Measurements from ENCODE around the gene SMAD5.

SMAD5 gene

DNA sequence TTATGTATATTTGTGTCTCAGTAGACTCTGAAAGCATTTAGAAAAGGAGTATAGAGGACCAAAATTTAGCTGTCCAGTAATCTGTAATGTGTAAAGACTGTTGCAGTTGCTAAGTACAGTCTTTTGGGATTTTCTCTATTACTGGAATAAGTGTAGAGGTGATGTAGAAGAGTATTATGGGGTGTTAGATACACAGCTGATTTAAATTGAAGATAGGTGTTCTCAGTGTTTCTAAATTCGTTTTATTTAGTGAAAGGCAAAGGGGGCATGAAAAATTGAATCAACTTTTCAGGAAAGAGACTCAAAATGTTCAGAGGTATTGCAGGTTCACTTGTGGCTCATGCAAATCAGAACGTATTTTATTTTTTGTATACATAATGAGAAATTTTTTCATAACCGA, 13.6 kb downstream of the SMAD5 start:
- in situ Hi-C loops (cut with HindIII; ENCODE audit: low pct_unique_long_range_greater_than_20kb, low sequenced_read_pairs) = no loop called here
- TF ChIP-seq JUND (IDR thresholded peaks at IDR 0.05; ENCODE audit: low read depth) = no peak
- no peak for DNase-seq (ENCODE audit: low read depth in 1 of 2, low spot score in 1 of 2)

DNA sequence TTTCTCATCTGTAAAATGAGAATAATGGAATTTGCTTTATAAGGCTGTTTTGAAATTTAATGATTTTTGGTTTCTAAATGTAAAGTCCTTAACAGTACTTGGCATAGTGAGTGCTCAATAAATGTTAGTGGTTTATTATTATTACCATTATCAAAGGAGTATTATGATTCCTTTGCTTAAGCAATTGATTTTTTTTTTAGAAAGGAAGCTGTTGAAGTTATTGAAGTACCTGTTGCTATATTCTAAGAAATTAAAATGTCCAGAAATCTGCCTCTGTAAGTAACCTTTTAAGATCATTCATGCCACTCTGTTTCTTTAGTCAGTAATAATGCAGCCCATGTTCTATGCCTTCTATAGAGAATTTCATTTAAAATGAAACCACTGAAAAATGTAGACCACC, 15.0 kb downstream of the SMAD5 start:
- no peak for DNase-seq (ENCODE audit: low read depth in 1 of 2, low spot score in 1 of 2)
- in situ Hi-C loops (cut with HindIII; ENCODE audit: low pct_unique_long_range_greater_than_20kb, low sequenced_read_pairs) = no loop called here
- TF ChIP-seq JUND (IDR thresholded peaks at IDR 0.05; ENCODE audit: low read depth) = no peak

DNA sequence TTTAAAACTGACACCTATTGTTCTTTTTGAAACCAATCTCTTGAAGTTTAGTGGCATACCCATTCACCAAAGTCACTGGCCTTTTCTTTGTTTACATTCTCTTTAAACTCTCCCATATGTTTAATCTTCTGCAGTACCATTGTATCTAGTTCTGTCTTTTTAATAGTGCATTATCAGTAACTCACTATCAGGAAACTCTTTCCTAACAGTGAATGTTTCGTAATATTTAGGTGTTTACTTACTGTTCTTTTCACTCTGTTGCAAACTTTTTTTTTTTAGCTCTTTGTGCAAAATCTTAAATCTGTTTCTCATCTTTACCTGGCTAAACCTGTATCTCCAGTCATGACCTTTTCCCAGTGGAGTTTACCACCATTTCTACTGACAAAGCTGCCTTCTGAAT, 17.2 kb downstream of the SMAD5 start:
- in situ Hi-C loops (cut with HindIII; ENCODE audit: low pct_unique_long_range_greater_than_20kb, low sequenced_read_pairs) = no loop called here
- TF ChIP-seq JUND (IDR thresholded peaks at IDR 0.05; ENCODE audit: low read depth) = no peak
- no peak for DNase-seq (ENCODE audit: low read depth in 1 of 2, low spot score in 1 of 2)

DNA sequence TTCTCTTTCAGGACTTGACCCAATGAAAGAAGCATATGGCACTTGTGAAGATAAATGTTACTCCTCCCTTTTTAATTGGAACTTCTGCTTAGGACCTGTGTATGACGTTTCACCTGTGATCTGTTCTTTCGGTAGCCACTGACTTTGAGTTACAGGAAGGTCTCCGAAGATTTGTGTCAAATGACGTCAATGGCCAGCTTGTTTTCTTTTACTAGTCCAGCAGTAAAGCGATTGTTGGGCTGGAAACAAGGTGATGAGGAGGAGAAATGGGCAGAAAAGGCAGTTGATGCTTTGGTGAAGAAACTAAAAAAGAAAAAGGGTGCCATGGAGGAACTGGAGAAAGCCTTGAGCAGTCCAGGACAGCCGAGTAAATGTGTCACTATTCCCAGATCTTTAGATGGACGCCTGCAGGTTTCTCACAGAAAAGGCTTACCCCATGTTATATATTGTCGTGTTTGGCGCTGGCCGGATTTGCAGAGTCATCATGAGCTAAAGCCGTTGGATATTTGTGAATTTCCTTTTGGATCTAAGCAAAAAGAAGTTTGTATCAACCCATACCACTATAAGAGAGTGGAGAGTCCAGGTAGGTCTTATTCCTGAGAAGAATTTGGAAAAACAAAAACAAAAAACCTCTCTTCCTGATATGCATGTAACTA, 21.1 kb downstream of the SMAD5 start:
- TF ChIP-seq JUND (IDR thresholded peaks at IDR 0.05; ENCODE audit: low read depth) = no peak
- in situ Hi-C loops (cut with HindIII; ENCODE audit: low pct_unique_long_range_greater_than_20kb, low sequenced_read_pairs) = no loop called here
- no peak for DNase-seq (ENCODE audit: low read depth in 1 of 2, low spot score in 1 of 2)

DNA sequence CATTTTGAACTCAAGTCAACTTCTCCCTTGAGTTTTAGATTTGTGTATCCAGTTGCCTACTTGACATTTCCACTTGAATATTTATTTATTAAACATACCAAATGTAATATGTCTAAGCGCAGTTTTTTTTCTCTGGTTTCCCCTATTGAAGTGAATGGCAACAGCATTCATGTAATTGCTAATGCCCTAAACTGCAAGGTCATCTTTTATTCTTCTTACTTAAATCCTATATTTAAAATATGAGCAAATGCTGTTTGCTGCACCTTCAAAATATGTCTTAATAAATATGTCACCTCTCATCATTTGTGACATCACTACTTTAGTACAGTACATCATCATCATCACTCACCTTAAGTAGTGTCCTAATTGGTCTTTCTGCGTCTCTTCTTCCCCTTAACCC, 22.4 kb downstream of the SMAD5 start:
- in situ Hi-C loops (cut with HindIII; ENCODE audit: low pct_unique_long_range_greater_than_20kb, low sequenced_read_pairs) = no loop called here
- no peak for TF ChIP-seq JUND (IDR thresholded peaks at IDR 0.05; ENCODE audit: low read depth)
- no peak for DNase-seq (ENCODE audit: low read depth in 1 of 2, low spot score in 1 of 2)

DNA sequence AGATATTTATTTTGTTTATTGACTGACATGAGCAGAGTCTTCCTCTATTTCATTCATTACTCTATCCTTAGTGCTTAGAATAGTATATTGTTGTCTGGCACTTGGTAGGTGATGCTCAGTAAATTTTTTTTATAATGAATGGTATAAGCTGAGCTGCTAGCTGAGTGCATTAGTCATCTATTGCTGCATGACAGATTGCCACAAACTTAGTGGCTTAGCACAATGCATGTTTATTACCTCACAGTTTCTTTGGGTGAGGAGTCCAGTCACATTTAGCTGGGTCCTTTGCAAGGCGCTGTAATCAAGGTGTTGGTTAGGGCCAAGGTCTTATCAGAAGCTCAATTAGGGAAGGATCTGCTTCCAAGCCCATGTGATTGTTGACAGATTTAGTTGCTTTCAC, 23.1 kb downstream of the SMAD5 start:
- in situ Hi-C loops (cut with HindIII; ENCODE audit: low pct_unique_long_range_greater_than_20kb, low sequenced_read_pairs) = no loop called here
- no peak for TF ChIP-seq JUND (IDR thresholded peaks at IDR 0.05; ENCODE audit: low read depth)
- no peak for DNase-seq (ENCODE audit: low read depth in 1 of 2, low spot score in 1 of 2)

DNA sequence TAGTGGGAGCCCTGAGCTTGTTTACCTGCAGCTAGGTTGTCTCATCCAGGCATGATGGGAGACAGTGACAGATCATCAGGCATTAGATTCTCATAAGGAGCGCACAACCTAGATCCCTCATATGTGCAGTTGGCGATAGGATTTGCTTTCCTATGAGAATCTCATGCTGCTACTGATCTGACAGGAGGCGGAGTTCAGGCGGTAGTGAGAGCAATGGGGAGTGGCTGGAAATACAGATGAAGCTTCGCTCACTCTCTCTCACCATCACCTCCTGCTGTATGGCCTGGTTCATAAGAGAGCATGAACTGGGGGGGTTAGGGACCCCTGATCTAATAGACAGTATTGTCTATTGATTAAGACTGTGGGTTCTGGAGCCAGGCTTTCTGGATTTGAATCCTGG, 24.9 kb downstream of the SMAD5 start:
- no peak for TF ChIP-seq JUND (IDR thresholded peaks at IDR 0.05; ENCODE audit: low read depth)
- no peak for DNase-seq (ENCODE audit: low read depth in 1 of 2, low spot score in 1 of 2)
- in situ Hi-C loops (cut with HindIII; ENCODE audit: low pct_unique_long_range_greater_than_20kb, low sequenced_read_pairs) = no loop called here

DNA sequence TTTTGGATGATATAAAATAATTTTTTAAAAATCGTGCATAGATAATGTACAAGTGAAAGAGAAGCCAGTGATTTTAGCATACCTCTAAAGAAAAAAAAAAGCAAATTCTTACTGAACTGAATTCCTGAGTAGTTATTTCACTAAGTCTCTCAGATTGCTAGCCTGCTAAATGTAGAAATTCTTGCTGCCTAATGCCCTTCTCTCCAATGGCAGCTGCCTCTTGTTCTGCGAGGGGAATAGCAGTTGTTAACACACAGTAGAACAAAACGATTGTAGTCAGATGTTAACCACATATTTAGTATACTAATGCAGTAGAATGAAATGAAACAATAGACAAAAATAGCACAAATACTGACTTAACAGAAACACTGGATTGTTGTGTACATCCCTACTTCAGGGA, 26.8 kb downstream of the SMAD5 start:
- DNase-seq (ENCODE audit: low read depth in 1 of 2, low spot score in 1 of 2) = no peak
- in situ Hi-C loops (cut with HindIII; ENCODE audit: low pct_unique_long_range_greater_than_20kb, low sequenced_read_pairs) = no loop called here
- no peak for TF ChIP-seq JUND (IDR thresholded peaks at IDR 0.05; ENCODE audit: low read depth)

DNA sequence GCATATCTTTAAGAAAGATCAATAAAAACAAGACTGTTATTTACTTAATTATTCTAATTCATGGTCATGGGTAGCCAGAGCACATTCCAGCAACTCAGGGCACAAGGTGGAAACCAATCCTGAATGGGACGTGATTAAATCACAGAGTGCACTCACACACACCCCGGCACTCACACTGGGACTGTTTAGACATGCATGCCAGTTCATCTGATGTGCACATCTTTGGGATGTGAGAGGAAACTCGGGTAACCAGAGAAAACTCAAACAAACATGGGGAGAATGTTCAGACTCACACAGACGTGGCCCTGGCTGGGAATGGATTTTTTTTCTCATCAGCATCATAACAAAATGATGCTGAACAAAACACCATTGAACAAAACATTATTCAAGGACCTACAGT, 29.4 kb downstream of the SMAD5 start:
- peak in 1 of 2 experiments; percentile 7 for DNase-seq (ENCODE audit: low read depth in 1 of 2, low spot score in 1 of 2)
- in situ Hi-C loops (cut with HindIII; ENCODE audit: low pct_unique_long_range_greater_than_20kb, low sequenced_read_pairs) = no loop called here
- no peak for TF ChIP-seq JUND (IDR thresholded peaks at IDR 0.05; ENCODE audit: low read depth)

DNA sequence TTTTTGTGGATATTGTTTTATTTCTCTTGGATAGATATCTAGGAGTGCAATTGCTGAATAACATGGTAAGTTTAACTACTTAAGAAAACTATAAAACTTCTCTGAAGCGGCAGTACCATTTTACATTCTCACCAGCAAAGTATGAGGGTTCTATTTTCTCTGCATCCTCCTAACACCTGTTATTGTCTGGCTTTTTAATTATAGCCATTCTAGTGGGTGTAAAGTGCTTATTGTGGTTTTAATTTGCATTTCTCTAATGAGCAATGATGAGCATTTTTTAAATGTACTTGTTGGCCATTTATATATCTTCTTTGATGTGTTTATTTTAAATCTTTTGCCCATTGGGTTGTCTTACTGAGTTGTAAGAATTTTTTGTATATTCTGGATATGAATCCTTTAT, 31.6 kb downstream of the SMAD5 start:
- no peak for DNase-seq (ENCODE audit: low read depth in 1 of 2, low spot score in 1 of 2)
- in situ Hi-C loops (cut with HindIII; ENCODE audit: low pct_unique_long_range_greater_than_20kb, low sequenced_read_pairs) = no loop called here
- TF ChIP-seq JUND (IDR thresholded peaks at IDR 0.05; ENCODE audit: low read depth) = no peak

DNA sequence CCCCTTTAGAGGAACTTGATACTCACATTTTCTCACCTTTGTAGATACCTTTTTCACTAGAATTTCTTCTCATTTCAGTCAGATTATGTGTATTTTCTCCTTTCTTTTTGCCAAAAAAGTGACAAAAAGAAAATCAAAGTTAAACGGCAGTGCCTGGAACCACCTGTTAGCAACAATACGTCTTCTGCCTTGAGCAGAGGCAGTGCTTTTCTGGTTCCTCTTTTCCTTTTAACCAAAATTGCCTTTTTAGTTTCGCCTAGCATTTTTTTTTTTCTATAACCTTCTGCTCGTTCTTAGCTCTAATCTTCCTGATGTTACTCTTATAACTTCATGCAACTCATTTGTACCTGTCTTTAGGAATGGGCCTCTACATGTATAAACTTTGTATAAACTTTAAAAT, 34.3 kb downstream of the SMAD5 start:
- no peak for TF ChIP-seq JUND (IDR thresholded peaks at IDR 0.05; ENCODE audit: low read depth)
- in situ Hi-C loops (cut with HindIII; ENCODE audit: low pct_unique_long_range_greater_than_20kb, low sequenced_read_pairs) = no loop called here
- DNase-seq (ENCODE audit: low read depth in 1 of 2, low spot score in 1 of 2) = no peak

DNA sequence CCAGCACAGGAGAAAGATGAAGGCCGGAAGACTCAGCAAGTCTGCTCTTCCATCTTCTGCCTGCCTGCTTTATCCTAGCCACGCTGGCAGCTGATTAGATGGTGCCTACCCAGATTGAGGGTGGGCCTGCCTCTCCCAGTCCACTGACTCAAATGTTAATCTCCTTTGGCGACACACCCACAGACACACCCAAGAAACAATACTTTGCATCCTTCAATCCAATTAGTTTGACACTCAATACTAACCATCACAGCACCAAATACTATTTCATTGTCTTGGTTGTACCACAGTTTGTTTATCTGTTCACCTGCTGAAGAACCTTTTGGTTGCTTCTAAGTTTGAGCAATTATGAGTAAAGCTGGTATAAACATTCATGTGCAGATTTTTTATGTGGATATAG, 36.6 kb downstream of the SMAD5 start:
- no peak for DNase-seq (ENCODE audit: low read depth in 1 of 2, low spot score in 1 of 2)
- in situ Hi-C loops (cut with HindIII; ENCODE audit: low pct_unique_long_range_greater_than_20kb, low sequenced_read_pairs) = no loop called here
- no peak for TF ChIP-seq JUND (IDR thresholded peaks at IDR 0.05; ENCODE audit: low read depth)

DNA sequence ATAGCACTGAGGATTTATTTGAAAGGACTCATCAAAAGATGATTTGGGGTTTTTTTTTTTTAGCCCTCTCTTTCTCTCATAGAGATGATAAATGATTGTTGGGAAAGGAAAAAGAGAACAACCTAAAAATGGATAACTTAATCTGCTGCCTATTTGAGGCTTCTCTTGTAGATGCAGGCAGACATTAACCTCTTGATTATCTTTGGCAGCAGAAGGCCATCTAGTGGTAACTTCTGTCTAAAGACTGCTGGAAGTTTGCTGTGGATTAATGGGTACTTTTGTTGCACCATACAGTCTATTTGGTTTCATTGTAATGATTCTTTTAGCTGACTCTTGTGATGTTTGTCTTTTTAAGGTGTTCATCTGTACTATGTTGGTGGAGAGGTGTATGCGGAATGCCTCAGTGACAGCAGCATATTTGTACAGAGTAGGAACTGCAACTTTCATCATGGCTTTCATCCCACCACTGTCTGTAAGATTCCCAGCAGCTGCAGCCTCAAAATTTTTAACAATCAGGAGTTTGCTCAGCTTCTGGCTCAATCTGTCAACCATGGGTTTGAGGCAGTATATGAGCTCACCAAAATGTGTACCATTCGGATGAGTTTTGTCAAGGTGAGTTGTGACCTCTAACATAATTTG, 41.5 kb downstream of the SMAD5 start:
- peak in 1 of 2 experiments; percentile 64 for DNase-seq (ENCODE audit: low read depth in 1 of 2, low spot score in 1 of 2)
- no peak for TF ChIP-seq JUND (IDR thresholded peaks at IDR 0.05; ENCODE audit: low read depth)
- in situ Hi-C loops (cut with HindIII; ENCODE audit: low pct_unique_long_range_greater_than_20kb, low sequenced_read_pairs) = no loop called here

DNA sequence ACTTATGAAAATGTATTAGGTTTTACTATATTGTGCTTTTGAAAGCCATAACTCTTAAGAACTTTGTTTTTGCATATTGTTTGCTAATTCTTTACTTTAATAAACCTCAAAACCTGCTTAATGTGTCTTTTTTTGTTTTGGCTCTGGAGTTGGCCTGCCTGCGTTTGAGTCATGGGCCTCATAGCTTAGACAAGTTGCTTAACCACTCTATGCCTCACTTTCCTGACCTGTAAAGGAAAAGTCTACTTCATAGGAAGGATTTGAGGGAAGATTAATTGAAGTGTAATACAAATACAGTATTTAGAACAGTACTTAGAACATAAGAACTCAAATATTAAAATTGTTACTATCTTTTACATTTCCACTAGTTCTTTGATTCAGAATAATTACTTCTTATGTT, 50.0 kb downstream of the SMAD5 start:
- in situ Hi-C loops (cut with HindIII; ENCODE audit: low pct_unique_long_range_greater_than_20kb, low sequenced_read_pairs) = no loop called here
- no peak for TF ChIP-seq JUND (IDR thresholded peaks at IDR 0.05; ENCODE audit: low read depth)
- no peak for DNase-seq (ENCODE audit: low read depth in 1 of 2, low spot score in 1 of 2)

All from T47D (cell line).